ENCODE results near the gene GLI3.

DNA sequence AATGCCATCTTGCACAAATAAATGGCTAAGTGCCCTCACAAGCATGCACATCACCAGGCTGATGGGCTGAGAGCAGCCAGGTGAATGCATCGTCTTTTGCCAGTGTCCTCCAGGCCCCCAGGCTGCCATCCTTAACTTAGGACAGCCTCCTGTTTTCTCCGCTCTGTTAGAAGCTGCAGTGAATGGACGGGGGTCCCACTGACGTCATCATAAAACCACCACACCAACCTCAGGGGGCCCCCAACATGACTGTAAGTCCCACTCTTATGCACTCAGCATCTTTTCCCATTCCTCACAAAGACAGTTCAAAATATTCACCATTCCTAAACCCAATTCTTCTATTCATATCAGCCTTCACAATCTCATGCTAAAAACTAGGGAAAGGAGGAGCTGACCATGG, 34.4 kb downstream of the GLI3 start:
- TF ChIP-seq CTCF (IDR thresholded peaks at IDR 0.05 in 2 of 3, conservative IDR thresholded peaks at IDR 0.05 in 1 of 3; ENCODE audit: control insufficient read depth in 2 of 3, extremely low read depth in 1 of 3, insufficient read depth in 1 of 3, low read depth in 3 of 3, low read length in 3 of 3) (no peak), RAD21 (IDR thresholded peaks at IDR 0.05; ENCODE audit: insufficient read depth, low read depth, low read length) (no peak), MYC (IDR thresholded peaks at IDR 0.05; ENCODE audit: insufficient read depth, insufficient read length, insufficient replicate concordance, low read length, severe bottlenecking) (no peak), CHD2 (IDR thresholded peaks at IDR 0.05; ENCODE audit: borderline replicate concordance, low read depth, low read length) (no peak), POLR2AphosphoS5 (IDR thresholded peaks at IDR 0.05; ENCODE audit: low read length) (no peak), ZNF274 (IDR thresholded peaks at IDR 0.05; ENCODE audit: insufficient read depth, insufficient read length) (no peak), POLR2A (IDR thresholded peaks at IDR 0.05; ENCODE audit: low read depth, low read length) (no peak), EP300 (IDR thresholded peaks at IDR 0.05; ENCODE audit: borderline replicate concordance in 1 of 2, control insufficient read depth in 1 of 2, low read depth in 2 of 2, low read length in 2 of 2) (no peak), MXI1 (IDR thresholded peaks at IDR 0.05; ENCODE audit: low read depth, low read length) (no peak), TCF12 (IDR thresholded peaks at IDR 0.05; ENCODE audit: low read depth, low read length) (no peak), E2F8 (IDR thresholded peaks at IDR 0.05; ENCODE audit: low read depth, partially characterized antibody) (no peak)
- TF ChIP-seq, protein P1, sequence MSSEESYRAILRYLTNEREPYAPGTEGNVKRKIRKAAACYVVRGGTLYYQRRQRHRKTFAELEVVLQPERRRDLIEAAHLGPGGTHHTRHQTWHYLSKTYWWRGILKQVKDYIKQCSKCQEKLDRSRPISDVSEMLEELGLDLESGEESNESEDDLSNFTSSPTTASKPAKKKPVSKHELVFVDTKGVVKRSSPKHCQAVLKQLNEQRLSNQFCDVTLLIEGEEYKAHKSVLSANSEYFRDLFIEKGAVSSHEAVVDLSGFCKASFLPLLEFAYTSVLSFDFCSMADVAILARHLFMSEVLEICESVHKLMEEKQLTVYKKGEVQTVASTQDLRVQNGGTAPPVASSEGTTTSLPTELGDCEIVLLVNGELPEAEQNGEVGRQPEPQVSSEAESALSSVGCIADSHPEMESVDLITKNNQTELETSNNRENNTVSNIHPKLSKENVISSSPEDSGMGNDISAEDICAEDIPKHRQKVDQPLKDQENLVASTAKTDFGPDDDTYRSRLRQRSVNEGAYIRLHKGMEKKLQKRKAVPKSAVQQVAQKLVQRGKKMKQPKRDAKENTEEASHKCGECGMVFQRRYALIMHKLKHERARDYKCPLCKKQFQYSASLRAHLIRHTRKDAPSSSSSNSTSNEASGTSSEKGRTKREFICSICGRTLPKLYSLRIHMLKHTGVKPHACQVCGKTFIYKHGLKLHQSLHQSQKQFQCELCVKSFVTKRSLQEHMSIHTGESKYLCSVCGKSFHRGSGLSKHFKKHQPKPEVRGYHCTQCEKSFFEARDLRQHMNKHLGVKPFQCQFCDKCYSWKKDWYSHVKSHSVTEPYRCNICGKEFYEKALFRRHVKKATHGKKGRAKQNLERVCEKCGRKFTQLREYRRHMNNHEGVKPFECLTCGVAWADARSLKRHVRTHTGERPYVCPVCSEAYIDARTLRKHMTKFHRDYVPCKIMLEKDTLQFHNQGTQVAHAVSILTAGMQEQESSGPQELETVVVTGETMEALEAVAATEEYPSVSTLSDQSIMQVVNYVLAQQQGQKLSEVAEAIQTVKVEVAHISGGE (CRISPR knock-in tag; IDR thresholded peaks at IDR 0.05), result no peak
- TF ChIP-seq, protein P2, sequence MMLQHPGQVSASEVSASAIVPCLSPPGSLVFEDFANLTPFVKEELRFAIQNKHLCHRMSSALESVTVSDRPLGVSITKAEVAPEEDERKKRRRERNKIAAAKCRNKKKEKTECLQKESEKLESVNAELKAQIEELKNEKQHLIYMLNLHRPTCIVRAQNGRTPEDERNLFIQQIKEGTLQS (IDR thresholded peaks at IDR 0.05; ENCODE audit: borderline replicate concordance, extremely low read depth, low read depth, low read length), result no peak

Measured in GM12878 (cell line).